ENCODE data around the gene TRPC4. TPM values are rescaled to one million over a fixed set of nuclear protein-coding genes. Genes with fewer than 3 reads are reported as not detected.
A peak's percentile ranks its signal among the peaks of the same experiment; 100 is the strongest.

The TRPC4 gene
- polyA plus RNA-seq (2011; rRNA removed) = 0.04 TPM in 1 of 2 replicates, not detected in the other
- polyA plus RNA-seq (2012; cell fraction: cytosol; rRNA removed) = not detected in 2 replicates
- polyA plus RNA-seq (2012; cell fraction: nucleus; rRNA removed) = 0.01 TPM in 1 of 2 replicates, not detected in the other
- polyA plus RNA-seq (2017; fragmentation: RNase III; extraction: RNeasy Plus Mini Kit Qiagen cat#74134 plus additional on column Dnase treatment) = 0.05 to 0.09 TPM (median 0.09 TPM) in 3 replicates
- polyA minus RNA-seq (2011; rRNA and poly(A)+ RNA removed) = not detected in 2 replicates

- 18% methylated on average over 10 of the region's 43 CpGs for WGBS (ENCODE audit: missing lambda C conversion rate)
- H3K27ac ChIP-seq = no peak within 1 kb of the TSS
- peak within 1 kb of the TSS; percentile 75 for H3K4me2 ChIP-seq
- ChIA-PET CTCF (interaction anchor here (0.5 to 1.4 kb wide), 5 partner anchors 9 to 84 kb away, joined by 3 read pairs; no protein-coding TSS in a partner anchor), POLR2A (no interaction called here)
- no peaks in the 10 kb centered on the region for H3K4me1 ChIP-seq
- H3K4me3 ChIP-seq = peak within 1 kb of the TSS; percentile 33
- no peaks in the 10 kb centered on the region for H3K9me3 ChIP-seq
- FAIRE-seq (no peak), DNase-seq (ENCODE audit: low read depth in 1 of 2, low spot score in 1 of 2) (peak; percentile 1 to 30), ATAC-seq (peak; percentile 75 to 76; a peak in 5 of 6 replicates)
- TF ChIP-seq NFE2L2 (conservative IDR thresholded peaks at IDR 0.05; ENCODE audit: low read length) (no peak), HES2 (IDR thresholded peaks at IDR 0.05) (no peak), BCL3 (IDR thresholded peaks at IDR 0.05) (no peak), RAD21 (conservative IDR thresholded peaks at IDR 0.05 in 1 of 2, IDR thresholded peaks at IDR 0.05 in 1 of 2) (peak in 1 of 2 experiments; percentile 33; a peak in 2 of 5 replicates)
Observed at GRCh38 chr13:37869756-37870488, at the start of gene TRPC4. Gene TRPC4, minus strand, starts transcription at chr13:37869772. Its CDS starts 86,439 bp downstream, at chr13:37783333.

GRCh38 chr13:37918751-37919150 is 49.2 kb upstream of the TRPC4 start:
- ATAC-seq (no peak), DNase-seq (ENCODE audit: low read depth in 1 of 2, low spot score in 1 of 2) (no peak), FAIRE-seq (no peak)
- Histone ChIP-seq H3K9me3 (no peaks in the 10 kb centered on the region), H3K4me1 (no peaks in the 10 kb centered on the region), H3K4me3 (no peak overlapping the region), H3K27ac (no peak overlapping the region), H3K4me2 (peak overlapping the region; percentile 32; the same call in 1 of the 3 replicates)
- 10% methylated on average over 4 of the region's 4 CpGs for WGBS (ENCODE audit: missing lambda C conversion rate)
- ChIA-PET POLR2A (no interaction called here), CTCF (no interaction called here)
- TF ChIP-seq E2F6 (IDR thresholded peaks at IDR 0.05; ENCODE audit: borderline replicate concordance, low read depth) (no peak), RFX5 (IDR thresholded peaks at IDR 0.05) (no peak), RNF2 (IDR thresholded peaks at IDR 0.05; ENCODE audit: borderline replicate concordance, low read depth) (no peak), MAZ (IDR thresholded peaks at IDR 0.05; ENCODE audit: borderline replicate concordance, low read depth, low read length) (no peak), HES2 (IDR thresholded peaks at IDR 0.05) (no peak), CTCF (IDR thresholded peaks at IDR 0.05) (no peak), EHF (CRISPR knock-in tag; IDR thresholded peaks at IDR 0.05) (no peak), HMGXB4 (CRISPR knock-in tag; IDR thresholded peaks at IDR 0.05; ENCODE audit: borderline replicate concordance) (no peak), NR3C1 (IDR thresholded peaks at IDR 0.05) (no peak), USF2 (IDR thresholded peaks at IDR 0.05) (no peak), REST (IDR thresholded peaks at IDR 0.05) (no peak)

All from A549 (cell line).